HEK293 (cell line): Measurements from ENCODE around the gene TSC22D3.

Experiments
- GLI4 ChIP-seq: fragments of 450-650 bp; formaldehyde crosslinking; IDR thresholded peaks from 2 replicates; pipeline ENCODE4 v1.5.1; 2016; ENCODE audit warnings: missing biosample characterization, missing genetic modification characterization
- PRDM1 ChIP-seq: fragments of 450-650 bp; formaldehyde crosslinking; IDR thresholded peaks from 2 replicates; pipeline ENCODE4; 2016; ENCODE audit warnings: missing biosample characterization, missing genetic modification characterization
- YY2 ChIP-seq: fragments of 450-650 bp; formaldehyde crosslinking; IDR thresholded peaks from 2 replicates; pipeline ENCODE4 v1.5.1; 2016; ENCODE audit warnings: missing biosample characterization, missing genetic modification characterization
- ZFHX2 ChIP-seq: fragments of 450-650 bp; formaldehyde crosslinking; conservative IDR thresholded peaks from 2 replicates; pipeline ENCODE4 v1.5.1; 2016; ENCODE audit warnings: missing biosample characterization, missing genetic modification characterization
- ZNF311 ChIP-seq: fragments of 450-650 bp; formaldehyde crosslinking; IDR thresholded peaks from 2 replicates; pipeline ENCODE4 v1.5.1; 2017; ENCODE audit warnings: missing biosample characterization, missing genetic modification characterization, borderline replicate concordance
- TF ChIP-seq, protein P1 (sequence below): fragments of 450-650 bp; formaldehyde crosslinking; IDR thresholded peaks from 2 replicates; pipeline ENCODE4 v1.5.1; 2016; ENCODE audit warnings: missing biosample characterization, missing genetic modification characterization

DNA sequence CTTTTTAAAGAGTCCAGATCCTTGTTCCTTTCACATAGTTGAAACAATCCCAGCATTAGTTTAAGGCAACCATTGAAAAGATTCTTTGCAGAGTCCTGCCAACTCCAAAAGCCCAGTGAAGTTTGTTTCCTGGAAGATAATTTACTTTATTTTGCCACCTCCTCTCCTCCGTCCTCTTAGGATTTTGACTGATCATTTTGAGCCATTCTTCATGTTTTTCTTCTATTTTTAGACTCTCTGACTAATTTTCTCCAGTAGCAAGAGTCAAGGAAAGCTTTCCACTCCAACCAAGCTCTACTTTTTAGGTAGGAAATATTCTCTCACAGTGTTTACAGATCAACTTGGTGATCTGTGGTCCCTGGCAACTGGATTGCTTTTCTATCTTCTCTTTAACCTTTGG is 12.2 kb upstream of the TSC22D3 start:
- TF ChIP-seq, protein P1, sequence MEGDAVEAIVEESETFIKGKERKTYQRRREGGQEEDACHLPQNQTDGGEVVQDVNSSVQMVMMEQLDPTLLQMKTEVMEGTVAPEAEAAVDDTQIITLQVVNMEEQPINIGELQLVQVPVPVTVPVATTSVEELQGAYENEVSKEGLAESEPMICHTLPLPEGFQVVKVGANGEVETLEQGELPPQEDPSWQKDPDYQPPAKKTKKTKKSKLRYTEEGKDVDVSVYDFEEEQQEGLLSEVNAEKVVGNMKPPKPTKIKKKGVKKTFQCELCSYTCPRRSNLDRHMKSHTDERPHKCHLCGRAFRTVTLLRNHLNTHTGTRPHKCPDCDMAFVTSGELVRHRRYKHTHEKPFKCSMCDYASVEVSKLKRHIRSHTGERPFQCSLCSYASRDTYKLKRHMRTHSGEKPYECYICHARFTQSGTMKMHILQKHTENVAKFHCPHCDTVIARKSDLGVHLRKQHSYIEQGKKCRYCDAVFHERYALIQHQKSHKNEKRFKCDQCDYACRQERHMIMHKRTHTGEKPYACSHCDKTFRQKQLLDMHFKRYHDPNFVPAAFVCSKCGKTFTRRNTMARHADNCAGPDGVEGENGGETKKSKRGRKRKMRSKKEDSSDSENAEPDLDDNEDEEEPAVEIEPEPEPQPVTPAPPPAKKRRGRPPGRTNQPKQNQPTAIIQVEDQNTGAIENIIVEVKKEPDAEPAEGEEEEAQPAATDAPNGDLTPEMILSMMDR: no peak
- no peak for TF ChIP-seq ZNF311 (tag by site-specific recombination)
- TF ChIP-seq GLI4 (tag by site-specific recombination): no peak
- no peak for TF ChIP-seq ZFHX2 (tag by site-specific recombination)
- TF ChIP-seq YY2 (tag by site-specific recombination): no peak
- no peak for TF ChIP-seq PRDM1 (tag by site-specific recombination)
